H9 (cell line): ENCODE measurements around the gene ADAM19. TPM values are rescaled to one million over a fixed set of nuclear protein-coding genes. Genes with fewer than 3 reads are reported as not detected.

ENCODE experiments used
- DNase-seq: peaks from one replicate; pipeline ENCODE4 v3.0.0-alpha.2; 2017
- H2AFZ ChIP-seq: one replicate; pipeline ENCODE4 v1.6.1; 2013; ENCODE audit warnings: mild to moderate bottlenecking, low read length, control low read depth, moderate library complexity
- H2AK5ac ChIP-seq: 2 replicates; pipeline ENCODE4 v1.6.1; 2013; ENCODE audit warnings: low read length, control low read depth, mixed read lengths; ENCODE audit not compliant: insufficient read length
- H2BK120ac ChIP-seq: one replicate; pipeline ENCODE4 v1.6.1; 2013; ENCODE audit warnings: low read depth, mild to moderate bottlenecking, low read length, control low read depth, inconsistent platforms; ENCODE audit not compliant: poor library complexity, severe bottlenecking
- H2BK12ac ChIP-seq: 2 replicates; pipeline ENCODE4 v1.6.1; 2013; ENCODE audit warnings: low read length, control low read depth, mixed read lengths, low read depth; ENCODE audit not compliant: insufficient read length
- H2BK15ac ChIP-seq: 2 replicates; pipeline ENCODE4 v1.6.1; 2013; ENCODE audit warnings: low read depth, low read length, control low read depth
- H2BK20ac ChIP-seq: one replicate; pipeline ENCODE4 v1.6.1; 2013; ENCODE audit warnings: low read depth, mild to moderate bottlenecking, low read length, control low read depth, inconsistent platforms; ENCODE audit not compliant: poor library complexity, severe bottlenecking
- H2BK5ac ChIP-seq: 2 replicates; pipeline ENCODE4 v1.6.1; 2013; ENCODE audit warnings: low read length, control low read depth, mixed read lengths; ENCODE audit not compliant: insufficient read length
- H3K14ac ChIP-seq: 2 replicates; pipeline ENCODE4 v1.6.1; 2013; ENCODE audit warnings: low read length, control low read depth; ENCODE audit not compliant: insufficient read depth
- H3K18ac ChIP-seq: 2 replicates; pipeline ENCODE4 v1.6.1; 2013; ENCODE audit warnings: low read depth, mild to moderate bottlenecking, mixed read lengths, low read length, control low read depth; ENCODE audit not compliant: insufficient read length
- H3K23ac ChIP-seq: 2 replicates; pipeline ENCODE4 v1.6.1; 2013; ENCODE audit warnings: low read length, control low read depth, mixed read lengths, low read depth; ENCODE audit not compliant: insufficient read length
- H3K23me2 ChIP-seq: 2 replicates; pipeline ENCODE4 v1.6.1; 2013; ENCODE audit warnings: low read depth, mild to moderate bottlenecking, mixed read lengths, low read length, control low read depth; ENCODE audit not compliant: insufficient read length, poor library complexity, severe bottlenecking
- H3K27ac ChIP-seq: 2 replicates; pipeline ENCODE4 v1.5.1; 2013; ENCODE audit warnings: low read length, control low read depth, mixed read lengths, low read depth; ENCODE audit not compliant: insufficient read length
- H3K27me3 ChIP-seq: 2 replicates; pipeline ENCODE4 v1.6.1; 2013; ENCODE audit warnings: low read length, control low read depth, inconsistent platforms; ENCODE audit not compliant: insufficient read depth
- H3K4ac ChIP-seq: 2 replicates; pipeline ENCODE4 v1.6.1; 2013; ENCODE audit warnings: low read depth, mild to moderate bottlenecking, control low read depth, inconsistent platforms, low read length, moderate library complexity
- H3K4me1 ChIP-seq: 2 replicates; pipeline ENCODE4 v1.6.1; 2013; ENCODE audit warnings: low read length, control low read depth, inconsistent platforms; ENCODE audit not compliant: insufficient read depth
- H3K4me2 ChIP-seq: 2 replicates; pipeline ENCODE4 v1.6.1; 2013; ENCODE audit warnings: low read length, control low read depth, mixed read lengths; ENCODE audit not compliant: insufficient read length, insufficient read depth
- H3K56ac ChIP-seq: 2 replicates; pipeline ENCODE4 v1.6.1; 2013; ENCODE audit warnings: low read depth, mild to moderate bottlenecking, mixed read lengths, low read length, control low read depth; ENCODE audit not compliant: insufficient read length
- H3K79me1 ChIP-seq: 2 replicates; pipeline ENCODE4 v1.6.1; 2013; ENCODE audit warnings: low read depth, mild to moderate bottlenecking, moderate library complexity, low read length, control low read depth, inconsistent platforms; ENCODE audit not compliant: insufficient read depth, poor library complexity, severe bottlenecking
- H3K79me2 ChIP-seq: 2 replicates; pipeline ENCODE4 v1.6.1; 2013; ENCODE audit warnings: low read length, control low read depth, inconsistent platforms; ENCODE audit not compliant: insufficient read depth
- H3K9ac ChIP-seq: 2 replicates; pipeline ENCODE4 v1.6.1; 2013; ENCODE audit warnings: low read length, control low read depth, mixed read lengths; ENCODE audit not compliant: insufficient read length; ENCODE audit errors: extremely low read depth
- H3K9me3 ChIP-seq: one replicate; pipeline ENCODE4 v1.6.1; 2013; ENCODE audit warnings: low read depth, low read length, inconsistent platforms; ENCODE audit not compliant: control insufficient read depth
- H3T11ph ChIP-seq: one replicate; pipeline ENCODE4 v1.6.1; 2013; ENCODE audit warnings: mild to moderate bottlenecking, low read length, control low read depth, inconsistent platforms
- H4K20me1 ChIP-seq: one replicate; pipeline ENCODE4 v1.6.1; 2013; ENCODE audit not compliant: control insufficient read depth, insufficient read length, insufficient read depth
- H4K5ac ChIP-seq: 2 replicates; pipeline ENCODE4 v1.6.1; 2013; ENCODE audit warnings: low read depth, mild to moderate bottlenecking, mixed read lengths, low read length, control low read depth; ENCODE audit not compliant: insufficient read length
- H4K8ac ChIP-seq: replicated peaks from 2 replicates; pipeline ENCODE4 v1.6.1; 2013; ENCODE audit warnings: low read length, control low read depth, mixed read lengths, low read depth; ENCODE audit not compliant: insufficient read length
- H4K91ac ChIP-seq: 2 replicates; pipeline ENCODE4 v1.6.1; 2013; ENCODE audit warnings: low read depth, mild to moderate bottlenecking, moderate library complexity, mixed read lengths, low read length, control low read depth; ENCODE audit not compliant: insufficient read length
- H3K27ac Mint-ChIP-seq, 3 experiments: 2 replicates in 2 of 3; 3 replicates in 1 of 3; pipeline ENCODE4 v1.8.0; 2020 to 2021; ENCODE audit warnings: mixed read lengths in 3 of 3, mild to moderate bottlenecking in 1 of 3, moderate library complexity in 1 of 3
- H3K27me3 Mint-ChIP-seq: 2 replicates; pipeline ENCODE4 v1.8.0; 2021; ENCODE audit warnings: low read depth, mild to moderate bottlenecking, moderate library complexity, mixed read lengths
- H3K36me3 Mint-ChIP-seq, 3 experiments: 2 replicates in 2 of 3; 3 replicates in 1 of 3; pipeline ENCODE4 v1.8.0; 2020 to 2021; ENCODE audit warnings: low read depth in 3 of 3, mixed read lengths in 3 of 3; ENCODE audit not compliant: insufficient read depth in 1 of 3
- H3K4me1 Mint-ChIP-seq, 2 experiments: 2 replicates each; pipeline ENCODE4 v1.8.0; 2020; ENCODE audit warnings: mixed read lengths in 2 of 2
- H3K4me3 Mint-ChIP-seq, 2 experiments: 2 replicates in 1 of 2; 3 replicates in 1 of 2; pipeline ENCODE4 v1.8.0; 2020 to 2021; ENCODE audit warnings: mild to moderate bottlenecking in 2 of 2, mixed read lengths in 2 of 2, moderate library complexity in 1 of 2
- H3K9me3 Mint-ChIP-seq, 2 experiments: 2 replicates in 1 of 2; 3 replicates in 1 of 2; pipeline ENCODE4 v1.8.0; 2020; ENCODE audit warnings: mild to moderate bottlenecking in 2 of 2, mixed read lengths in 2 of 2, moderate library complexity in 1 of 2
- WGBS: extraction: QIAGEN DNeasy Blood & Tissue Kit; methylation state at CpG from one replicate; pipeline ENCODE4 v1.1.7; 2013; ENCODE audit warnings: missing lambda C conversion rate, low lambda C conversion rate, mixed read lengths; ENCODE audit not compliant: insufficient read length; ENCODE audit errors: extremely low coverage; 5-methylcytosine and 5-hydroxymethylcytosine counted together
- total RNA-seq: library from RNA; stranded (reverse); gene quantifications from 2 replicates; pipeline ENCODE4 v1.2.1, GENCODE V29; 2021
- TF ChIP-seq, protein P1 (sequence below): fragments of 200-600 bp; sonication (generic); conservative IDR thresholded peaks from 3 replicates; pipeline ENCODE4 v1.8.0; 2021; ENCODE audit warnings: antibody characterized with exemption, mild to moderate bottlenecking

Gene ADAM19
- total RNA-seq, 1 experiment from 2014 or later: 9.9 TPM

DNA sequence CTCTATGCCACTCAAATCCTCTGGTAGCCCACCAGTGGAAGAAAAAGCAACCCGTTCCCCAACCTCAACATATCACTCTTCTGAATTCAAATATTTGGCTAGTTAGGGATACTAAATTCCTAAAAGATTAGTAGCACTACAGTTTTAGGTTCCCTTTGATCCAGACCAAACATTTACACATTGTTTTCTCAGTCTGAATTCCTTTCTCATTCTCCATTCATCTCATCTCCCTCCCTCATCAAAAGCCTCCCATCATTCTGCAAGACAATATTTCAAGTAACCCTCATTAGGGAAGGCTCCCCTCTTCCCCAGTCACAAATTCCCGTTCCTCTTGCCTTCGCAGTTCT lies 26.3 kb downstream of the ADAM19 start:
- no peaks in the 10 kb centered on the region for H3K9me3 Mint-ChIP-seq
- Histone ChIP-seq H3K79me2 (no peaks in the 10 kb centered on the region), H3K9me3 (no peaks in the 10 kb centered on the region), H2AFZ (no peak overlapping the region), H3K9ac (no peak overlapping the region), H2BK15ac (no peak overlapping the region), H4K20me1 (no peaks in the 10 kb centered on the region), H2BK12ac (no peak overlapping the region), H2BK5ac (no peak overlapping the region), H3K14ac (no peak overlapping the region), H2BK20ac (no peak overlapping the region), H2BK120ac (no peak overlapping the region), H3K4me2 (no peak overlapping the region), H3K79me1 (no peaks in the 10 kb centered on the region), H3K27me3 (no peaks in the 10 kb centered on the region), H4K8ac (no peak overlapping the region), H3K4me1 (no peaks in the 10 kb centered on the region; the same call in 1 of the 2 replicates), H3K56ac (no peak overlapping the region), H2AK5ac (no peak overlapping the region), H3K23me2 (no peaks in the 10 kb centered on the region), H4K5ac (no peak overlapping the region), H3K23ac (no peak overlapping the region), H3K18ac (no peak overlapping the region), H4K91ac (no peak overlapping the region), H3K27ac (no peak overlapping the region), H3T11ph (no peak overlapping the region), H3K4ac (no peak overlapping the region)
- H3K27ac Mint-ChIP-seq: no peak overlapping the region
- no CpG with 5 or more reads among the region's 3 CpGs for WGBS
- no peaks in the 10 kb centered on the region for H3K27me3 Mint-ChIP-seq
- no peak overlapping the region for H3K4me3 Mint-ChIP-seq
- H3K36me3 Mint-ChIP-seq: peaks cover 2 to 6% (median 5%) of the 10 kb centered on the region in 3 experiments; a peak in 4 of 7 replicates
- peaks cover 16 to 18% of the 10 kb centered on the region in 2 experiments for H3K4me1 Mint-ChIP-seq
- TF ChIP-seq, protein P1, sequence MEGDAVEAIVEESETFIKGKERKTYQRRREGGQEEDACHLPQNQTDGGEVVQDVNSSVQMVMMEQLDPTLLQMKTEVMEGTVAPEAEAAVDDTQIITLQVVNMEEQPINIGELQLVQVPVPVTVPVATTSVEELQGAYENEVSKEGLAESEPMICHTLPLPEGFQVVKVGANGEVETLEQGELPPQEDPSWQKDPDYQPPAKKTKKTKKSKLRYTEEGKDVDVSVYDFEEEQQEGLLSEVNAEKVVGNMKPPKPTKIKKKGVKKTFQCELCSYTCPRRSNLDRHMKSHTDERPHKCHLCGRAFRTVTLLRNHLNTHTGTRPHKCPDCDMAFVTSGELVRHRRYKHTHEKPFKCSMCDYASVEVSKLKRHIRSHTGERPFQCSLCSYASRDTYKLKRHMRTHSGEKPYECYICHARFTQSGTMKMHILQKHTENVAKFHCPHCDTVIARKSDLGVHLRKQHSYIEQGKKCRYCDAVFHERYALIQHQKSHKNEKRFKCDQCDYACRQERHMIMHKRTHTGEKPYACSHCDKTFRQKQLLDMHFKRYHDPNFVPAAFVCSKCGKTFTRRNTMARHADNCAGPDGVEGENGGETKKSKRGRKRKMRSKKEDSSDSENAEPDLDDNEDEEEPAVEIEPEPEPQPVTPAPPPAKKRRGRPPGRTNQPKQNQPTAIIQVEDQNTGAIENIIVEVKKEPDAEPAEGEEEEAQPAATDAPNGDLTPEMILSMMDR: no peak
- no peak for DNase-seq
